ENCODE results near the gene ADAMTS6.

The ADAMTS6 gene

GRCh38 chr5:65103756-65104440 is 377.8 kb downstream of the ADAMTS6 start:
- no peak for DNase-seq (ENCODE audit: low spot score)

- DNase-seq (ENCODE audit: low spot score) = peak; percentile 56
Observed at GRCh38 chr5:65102976-65103711, 378.6 kb downstream of the ADAMTS6 start.

- DNase-seq (ENCODE audit: low spot score) = no peak
Observed at GRCh38 chr5:65102371-65102975, 379.2 kb downstream of the ADAMTS6 start.

GRCh38 chr5:65101632-65102100 is 380.1 kb downstream of the ADAMTS6 start:
- DNase-seq (ENCODE audit: low spot score) = no peak

- DNase-seq (ENCODE audit: low spot score) = peak; percentile 78
Observed at GRCh38 chr5:65100911-65101631, 380.6 kb downstream of the ADAMTS6 start.

All from HuH-7 (cell line).